Gastroesophageal sphincter (tissue), 3 donors: ENCODE data around the gene S100B.

Experiments used
- POLR2A ChIP-seq, 2 donors: fragments of 450-650 bp; IDR thresholded peaks; one replicate each; pipeline ENCODE4 v1.6.1; 2017; ENCODE audit warnings: antibody characterized with exemption in 2 of 2, mild to moderate bottlenecking in 2 of 2, moderate library complexity in 1 of 2
- POLR2AphosphoS5 ChIP-seq: sonication (generic); formaldehyde crosslinking; IDR thresholded peaks from one replicate; pipeline ENCODE4 v1.6.1; 2017; ENCODE audit warnings: antibody characterized with exemption
- TF ChIP-seq, protein P1 (sequence below), 4 experiments: fragments of 200-600 bp in 2 of 4; fragments of 450-650 bp in 2 of 4; sonication (generic) in 1 of 4; IDR thresholded peaks; one replicate each; pipeline ENCODE4 v1.5.1; 2017 to 2019; ENCODE audit warnings: antibody characterized with exemption in 4 of 4, mild to moderate bottlenecking in 2 of 4, moderate library complexity in 2 of 4

GRCh38 chr21:46651121-46651520, 46.2 kb upstream of the S100B start:
- TF ChIP-seq, protein P1, sequence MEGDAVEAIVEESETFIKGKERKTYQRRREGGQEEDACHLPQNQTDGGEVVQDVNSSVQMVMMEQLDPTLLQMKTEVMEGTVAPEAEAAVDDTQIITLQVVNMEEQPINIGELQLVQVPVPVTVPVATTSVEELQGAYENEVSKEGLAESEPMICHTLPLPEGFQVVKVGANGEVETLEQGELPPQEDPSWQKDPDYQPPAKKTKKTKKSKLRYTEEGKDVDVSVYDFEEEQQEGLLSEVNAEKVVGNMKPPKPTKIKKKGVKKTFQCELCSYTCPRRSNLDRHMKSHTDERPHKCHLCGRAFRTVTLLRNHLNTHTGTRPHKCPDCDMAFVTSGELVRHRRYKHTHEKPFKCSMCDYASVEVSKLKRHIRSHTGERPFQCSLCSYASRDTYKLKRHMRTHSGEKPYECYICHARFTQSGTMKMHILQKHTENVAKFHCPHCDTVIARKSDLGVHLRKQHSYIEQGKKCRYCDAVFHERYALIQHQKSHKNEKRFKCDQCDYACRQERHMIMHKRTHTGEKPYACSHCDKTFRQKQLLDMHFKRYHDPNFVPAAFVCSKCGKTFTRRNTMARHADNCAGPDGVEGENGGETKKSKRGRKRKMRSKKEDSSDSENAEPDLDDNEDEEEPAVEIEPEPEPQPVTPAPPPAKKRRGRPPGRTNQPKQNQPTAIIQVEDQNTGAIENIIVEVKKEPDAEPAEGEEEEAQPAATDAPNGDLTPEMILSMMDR (IDR thresholded peaks at IDR 0.05): no peak
- TF ChIP-seq POLR2A (IDR thresholded peaks at IDR 0.05) (no peak), POLR2AphosphoS5 (no peak)
